OCI-LY3 (cell line): ENCODE data around the gene MUC6.

Experiments
- EZH2phosphoT487 ChIP-seq: fragments of 200-600 bp; shearing (Covaris generic); IDR thresholded peaks from 2 replicates; pipeline ENCODE4 v1.6.1; 2018; ENCODE audit warnings: antibody characterized with exemption, mixed run types, low read depth
- TF ChIP-seq, protein P1 (sequence below): fragments of 200-600, 300-600 bp; sonication (generic); IDR thresholded peaks from 2 replicates; pipeline ENCODE4 v1.5.1; 2014; ENCODE audit warnings: antibody characterized with exemption, low read length, low read depth

DNA sequence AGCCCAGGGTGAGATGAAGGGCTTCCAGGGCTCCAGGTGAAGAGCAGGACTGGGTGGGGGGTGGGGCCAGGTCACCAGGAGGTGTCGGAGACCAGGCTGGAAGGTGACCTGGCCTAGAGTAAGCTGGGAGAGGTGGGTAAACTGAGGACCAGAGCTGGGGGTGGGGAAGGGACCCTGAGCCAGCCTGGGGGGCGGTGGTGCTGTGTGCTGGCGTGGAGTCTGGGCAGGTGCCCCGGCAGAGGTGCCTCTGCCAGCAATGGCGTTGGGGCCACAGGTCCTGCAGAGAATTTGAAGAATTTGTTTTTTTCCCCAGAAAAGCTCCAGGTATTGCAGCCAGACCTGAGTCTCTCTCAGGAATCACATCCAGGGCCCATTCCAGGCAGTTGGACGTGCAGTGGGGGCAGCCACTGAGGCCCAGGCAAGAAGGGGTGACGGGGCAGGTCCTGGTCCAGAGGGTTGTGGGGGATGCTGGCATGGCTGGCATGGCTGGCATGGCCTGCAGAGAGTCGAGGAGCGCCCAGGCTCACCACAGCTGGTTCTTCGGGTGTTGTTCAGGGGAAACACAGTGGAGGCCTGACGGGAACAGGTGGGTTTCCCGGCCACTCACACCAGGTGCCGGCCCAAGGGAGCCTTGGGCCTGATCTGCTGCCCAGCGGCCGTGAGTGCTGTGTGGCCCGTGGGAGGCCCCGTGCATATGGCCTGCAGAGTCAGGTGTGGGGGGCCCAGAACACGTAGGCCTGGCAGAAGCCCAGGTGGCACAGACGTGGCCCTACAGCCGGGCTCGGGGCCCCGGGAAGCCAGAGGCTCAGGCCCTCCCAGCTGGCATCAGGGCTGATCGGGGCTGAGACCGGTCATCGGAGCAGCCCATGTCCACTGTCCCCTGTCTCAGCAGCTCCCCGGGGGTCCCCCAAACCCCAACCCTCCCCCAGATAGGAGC lies 6.4 kb upstream of the MUC6 start:
- TF ChIP-seq, protein P1, sequence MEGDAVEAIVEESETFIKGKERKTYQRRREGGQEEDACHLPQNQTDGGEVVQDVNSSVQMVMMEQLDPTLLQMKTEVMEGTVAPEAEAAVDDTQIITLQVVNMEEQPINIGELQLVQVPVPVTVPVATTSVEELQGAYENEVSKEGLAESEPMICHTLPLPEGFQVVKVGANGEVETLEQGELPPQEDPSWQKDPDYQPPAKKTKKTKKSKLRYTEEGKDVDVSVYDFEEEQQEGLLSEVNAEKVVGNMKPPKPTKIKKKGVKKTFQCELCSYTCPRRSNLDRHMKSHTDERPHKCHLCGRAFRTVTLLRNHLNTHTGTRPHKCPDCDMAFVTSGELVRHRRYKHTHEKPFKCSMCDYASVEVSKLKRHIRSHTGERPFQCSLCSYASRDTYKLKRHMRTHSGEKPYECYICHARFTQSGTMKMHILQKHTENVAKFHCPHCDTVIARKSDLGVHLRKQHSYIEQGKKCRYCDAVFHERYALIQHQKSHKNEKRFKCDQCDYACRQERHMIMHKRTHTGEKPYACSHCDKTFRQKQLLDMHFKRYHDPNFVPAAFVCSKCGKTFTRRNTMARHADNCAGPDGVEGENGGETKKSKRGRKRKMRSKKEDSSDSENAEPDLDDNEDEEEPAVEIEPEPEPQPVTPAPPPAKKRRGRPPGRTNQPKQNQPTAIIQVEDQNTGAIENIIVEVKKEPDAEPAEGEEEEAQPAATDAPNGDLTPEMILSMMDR, result no peak
- TF ChIP-seq EZH2phosphoT487, result no peak
